Choroid plexus epithelial cell (primary cell): Measurements from ENCODE around the gene SCG5.

Experiments used
- DNase-seq: peaks from one replicate; pipeline ENCODE4 v3.0.0-alpha.2; 2010; ENCODE audit warnings: low read depth
- H3K4me3 ChIP-seq: 2 replicates; pipeline ENCODE4 v1.5.1; 2011; ENCODE audit warnings: low read depth, mild to moderate bottlenecking, control low read depth, low read length, moderate library complexity
- CTCF ChIP-seq: conservative IDR thresholded peaks from 2 replicates; pipeline ENCODE4 v1.5.1; 2011; ENCODE audit warnings: low read depth, mild to moderate bottlenecking, control low read depth, inconsistent platforms, low read length, moderate library complexity

SCG5 gene

GRCh38 chr15:32694222-32694983 lies 52.9 kb downstream of the SCG5 start:
- no peak overlapping the region for H3K4me3 ChIP-seq
- DNase-seq = no peak
- no peak for TF ChIP-seq CTCF

GRCh38 chr15:32698773-32699390 lies 57.4 kb downstream of the SCG5 start:
- no peak overlapping the region for H3K4me3 ChIP-seq
- DNase-seq = no peak
- TF ChIP-seq CTCF = no peak

- no peak for DNase-seq
- TF ChIP-seq CTCF = no peak
- H3K4me3 ChIP-seq = no peak overlapping the region
Measured at GRCh38 chr15:32700501-32701150, 59.1 kb downstream of the SCG5 start.

GRCh38 chr15:32701863-32702262 lies 60.4 kb downstream of the SCG5 start:
- DNase-seq = no peak
- H3K4me3 ChIP-seq = no peak overlapping the region
- TF ChIP-seq CTCF = no peak

- DNase-seq = peak; percentile 63
- TF ChIP-seq CTCF = no peak
- H3K4me3 ChIP-seq = no peak overlapping the region
Measured at GRCh38 chr15:32704395-32704981, 63.0 kb downstream of the SCG5 start.

- H3K4me3 ChIP-seq = no peak overlapping the region
- TF ChIP-seq CTCF = no peak
- no peak for DNase-seq
Measured at GRCh38 chr15:32705446-32705845, 63.9 kb downstream of the SCG5 start.
